Pancreas (tissue), 10 donors: ENCODE results near the gene MUC5AC. TPM values are rescaled to one million over a fixed set of nuclear protein-coding genes. Genes with fewer than 3 reads are reported as not detected.
A peak's percentile ranks its signal among the peaks of the same experiment; 100 is the strongest.
"Not testable (repeated sequence)": the region's sequence is repeated elsewhere in the genome, so short reads cannot be mapped to it uniquely, and the experiment has no call there.

Experiments
- ATAC-seq, 4 donors: fragments of 200-7000 bp; cut with Tn5 transposase; one replicate each; pipeline versions ENCODE4 v1.8.0 to v1.9.1; 2020; ENCODE audit warnings: mild to moderate bottlenecking in 4 of 4, moderate library complexity in 4 of 4
- DNase-seq, 6 donors: peaks; one replicate each; pipeline ENCODE4 v3.0.0-alpha.2; 2020
- FAIRE-seq: peaks from 2 replicates; lab custom pipeline; 2012; peaks lifted over from hg19 to GRCh38; lab: Jason Lieb, UNC
- H3K27ac ChIP-seq, 4 donors: fragments of 200-600 bp; sonication (generic); 1 replicate in 3 of 4; 2 replicates in 1 of 4; pipeline versions ENCODE4 v1.5.0 to v1.8.0; 2020
- H3K27me3 ChIP-seq, 4 donors: fragments of 200-600 bp; one replicate each; pipeline ENCODE4 v1.8.0; 2021
- H3K36me3 ChIP-seq, 3 donors: fragments of 200-600 bp; sonication (generic) in 1 of 3; one replicate each; pipeline versions ENCODE4 v1.5.0 to v1.8.0; 2020 to 2021
- H3K4me1 ChIP-seq, 3 donors: fragments of 200-600 bp; one replicate each; pipeline ENCODE4 v1.8.0; 2021
- H3K4me3 ChIP-seq, 4 donors: fragments of 200-600 bp; sonication (generic) in 2 of 4; one replicate each; pipeline versions ENCODE4 v1.5.0 to v1.8.0; 2020 to 2021
- H3K9me3 ChIP-seq, 4 donors: fragments of 200-600 bp; one replicate each; pipeline ENCODE4 v1.8.0; 2021
- WGBS, 2 donors: extraction: QIAGEN DNeasy Blood & Tissue Kit; methylation state at CpG; one replicate each; pipeline ENCODE4 v1.1.7; 2013; 5-methylcytosine and 5-hydroxymethylcytosine counted together
- intact Hi-C, 3 donors: fragments of 100-400 bp; cut with DNase I; formaldehyde crosslinking; loops; one replicate each; pipeline versions ENCODE4 v1.11.1 to v1.14.2; 2022
- polyA plus RNA-seq, 2 donors: library from polyadenylated mRNA; stranded (reverse); fragments of 200-250 nt; gene quantifications; one replicate each; pipeline ENCODE4 v1.2.3, GENCODE V29; 2013
- total RNA-seq, 6 donors: library from RNA; stranded (reverse); fragmentation: NEBNext Ultra II Directional in 4 of 6; extraction: Animal tissue kit (Norgen Biotek cat#: 25700) in 4 of 6; gene quantifications; one replicate each; pipeline versions ENCODE4 v1.2.1 to v1.2.4, GENCODE V29; 2021 to 2023
- TF ChIP-seq, protein P1 (sequence below), 4 donors: fragments of 200-600 bp; sonication (generic) in 3 of 4; IDR thresholded peaks; one replicate each; pipeline versions ENCODE4 v1.5.0 to v1.8.0; 2021; ENCODE audit warnings: antibody characterized with exemption in 4 of 4
- donor health status: healthy with polysubstance abuse.
- donor health status: DM: no; HTN: no; CAD: no; lungs with moderate emphysema.
- donor health status: DM: no; HTN: no; CAD: no.
- donor health status: control.
- donor health status: control.
- donor health status: Bipolar disorder and iron deficiency.
- donor health status: DM: yes; HTN: yes; CAD: no.
- donor health status: DM: no; HTN: no; CAD: no.
- donor health status: DM: no; HTN: no; CAD: no.
- donor health status: DM: yes; HTN: yes; CAD: no.

Gene MUC5AC
- total and polyA plus RNA-seq, 8 donors = 0.02 to 4.2 (median 0.04) TPM; not detected in 5

- no peaks in the 10 kb centered on the region for H3K36me3 ChIP-seq
- peak in 2 of 6 donors; percentile 45 to 65 for DNase-seq
Observed at GRCh38 chr11:1163321-1163910, 5.7 kb downstream of the MUC5AC start.

DNA sequence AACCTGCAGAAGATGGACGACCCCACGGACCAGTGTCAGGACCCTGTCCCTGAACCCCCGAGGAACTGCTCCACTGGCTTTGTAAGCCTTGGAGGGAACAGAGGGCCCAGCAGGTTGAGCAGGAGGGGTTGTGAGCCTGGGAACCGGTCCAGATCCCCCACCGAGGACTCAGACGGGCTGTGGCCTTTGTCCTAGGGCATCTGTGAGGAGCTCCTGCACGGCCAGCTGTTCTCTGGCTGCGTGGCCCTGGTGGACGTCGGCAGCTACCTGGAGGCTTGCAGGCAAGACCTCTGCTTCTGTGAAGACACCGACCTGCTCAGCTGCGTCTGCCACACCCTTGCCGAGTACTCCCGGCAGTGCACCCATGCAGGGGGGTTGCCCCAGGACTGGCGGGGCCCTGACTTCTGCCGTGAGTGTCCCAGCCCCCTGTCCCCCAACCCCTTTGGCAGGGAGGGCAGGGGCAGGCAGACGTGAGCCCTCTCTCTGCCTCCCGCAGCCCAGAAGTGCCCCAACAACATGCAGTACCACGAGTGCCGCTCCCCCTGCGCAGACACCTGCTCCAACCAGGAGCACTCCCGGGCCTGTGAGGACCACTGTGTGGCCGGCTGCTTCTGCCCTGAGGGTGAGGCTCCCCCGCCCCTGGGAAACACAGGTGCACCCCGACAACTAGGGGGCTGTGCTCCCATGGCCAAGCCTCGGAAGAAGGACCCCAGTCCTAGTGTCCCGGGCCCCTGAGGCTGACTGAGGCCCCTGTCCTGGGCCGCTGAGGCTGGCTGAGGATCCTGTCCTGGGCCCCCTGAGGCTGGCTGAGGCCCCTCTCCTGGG is 6.4 kb downstream of the MUC5AC start:
- no peaks in the 10 kb centered on the region for H3K4me1 ChIP-seq
- ATAC-seq (no peak), FAIRE-seq (no peak), DNase-seq (peak in 3 of 6 donors; percentile 8 to 58 (median 48))
- no peak overlapping the region for H3K27ac ChIP-seq
- TF ChIP-seq, protein P1, sequence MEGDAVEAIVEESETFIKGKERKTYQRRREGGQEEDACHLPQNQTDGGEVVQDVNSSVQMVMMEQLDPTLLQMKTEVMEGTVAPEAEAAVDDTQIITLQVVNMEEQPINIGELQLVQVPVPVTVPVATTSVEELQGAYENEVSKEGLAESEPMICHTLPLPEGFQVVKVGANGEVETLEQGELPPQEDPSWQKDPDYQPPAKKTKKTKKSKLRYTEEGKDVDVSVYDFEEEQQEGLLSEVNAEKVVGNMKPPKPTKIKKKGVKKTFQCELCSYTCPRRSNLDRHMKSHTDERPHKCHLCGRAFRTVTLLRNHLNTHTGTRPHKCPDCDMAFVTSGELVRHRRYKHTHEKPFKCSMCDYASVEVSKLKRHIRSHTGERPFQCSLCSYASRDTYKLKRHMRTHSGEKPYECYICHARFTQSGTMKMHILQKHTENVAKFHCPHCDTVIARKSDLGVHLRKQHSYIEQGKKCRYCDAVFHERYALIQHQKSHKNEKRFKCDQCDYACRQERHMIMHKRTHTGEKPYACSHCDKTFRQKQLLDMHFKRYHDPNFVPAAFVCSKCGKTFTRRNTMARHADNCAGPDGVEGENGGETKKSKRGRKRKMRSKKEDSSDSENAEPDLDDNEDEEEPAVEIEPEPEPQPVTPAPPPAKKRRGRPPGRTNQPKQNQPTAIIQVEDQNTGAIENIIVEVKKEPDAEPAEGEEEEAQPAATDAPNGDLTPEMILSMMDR (IDR thresholded peaks at IDR 0.05) = no peak
- H3K27me3 ChIP-seq = no peaks in the 10 kb centered on the region
- H3K4me3 ChIP-seq = no peak overlapping the region
- intact Hi-C loops = no loop called here
- no peaks in the 10 kb centered on the region for H3K36me3 ChIP-seq
- H3K9me3 ChIP-seq = no peaks in the 10 kb centered on the region
- 56 to 64% methylated on average over 28 of the region's 28 CpGs for WGBS, 2 donors

More at GRCh38 chr11:1163321-1163910, 5.7 kb downstream of the MUC5AC start:
- H3K4me3 ChIP-seq = no peak overlapping the region
- no peaks in the 10 kb centered on the region for H3K27me3 ChIP-seq
- 74% methylated on average over 13 of the region's 13 CpGs for WGBS, 2 donors
- H3K27ac ChIP-seq = no peak overlapping the region
- no peaks in the 10 kb centered on the region for H3K9me3 ChIP-seq
- H3K4me1 ChIP-seq = no peaks in the 10 kb centered on the region
- intact Hi-C loops = no loop called here
- no peak for ATAC-seq
- TF ChIP-seq, protein P1 (IDR thresholded peaks at IDR 0.05) = no peak
- FAIRE-seq = no peak

DNA sequence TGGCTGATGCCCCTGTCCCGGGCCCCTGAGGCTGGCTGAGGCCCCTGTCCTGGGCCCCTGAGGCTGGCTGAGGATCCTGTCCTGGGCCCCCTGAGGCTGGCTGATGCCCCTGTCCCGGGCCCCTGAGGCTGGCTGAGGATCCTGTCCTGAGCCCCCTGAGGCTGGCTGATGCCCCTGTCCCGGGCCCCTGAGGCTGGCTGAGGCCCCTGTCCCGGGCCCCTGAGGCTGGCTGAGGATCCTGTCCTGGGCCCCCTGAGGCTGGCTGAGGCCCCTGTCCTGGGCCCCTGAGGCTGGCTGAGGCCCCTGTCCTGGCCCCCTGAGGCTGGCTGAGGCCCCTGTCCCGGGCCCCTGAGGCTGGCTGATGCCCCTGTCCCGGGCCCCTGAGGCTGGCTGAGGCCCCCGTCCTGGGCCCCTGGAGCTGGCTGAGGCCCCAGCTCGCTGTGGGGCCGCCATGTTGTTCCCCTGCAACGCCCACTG is 7.1 kb downstream of the MUC5AC start:
- H3K27ac ChIP-seq, ATAC-seq, intact Hi-C loops, H3K4me3 ChIP-seq, H3K36me3 ChIP-seq, H3K9me3 ChIP-seq, H3K27me3 ChIP-seq, FAIRE-seq, H3K4me1 ChIP-seq: not testable (repeated sequence)
- 58 to 69% methylated on average over 6 to 10 of the region's 10 CpGs for WGBS, 2 donors
- DNase-seq = peak in 2 of 6 donors; percentile 39 to 54

DNA sequence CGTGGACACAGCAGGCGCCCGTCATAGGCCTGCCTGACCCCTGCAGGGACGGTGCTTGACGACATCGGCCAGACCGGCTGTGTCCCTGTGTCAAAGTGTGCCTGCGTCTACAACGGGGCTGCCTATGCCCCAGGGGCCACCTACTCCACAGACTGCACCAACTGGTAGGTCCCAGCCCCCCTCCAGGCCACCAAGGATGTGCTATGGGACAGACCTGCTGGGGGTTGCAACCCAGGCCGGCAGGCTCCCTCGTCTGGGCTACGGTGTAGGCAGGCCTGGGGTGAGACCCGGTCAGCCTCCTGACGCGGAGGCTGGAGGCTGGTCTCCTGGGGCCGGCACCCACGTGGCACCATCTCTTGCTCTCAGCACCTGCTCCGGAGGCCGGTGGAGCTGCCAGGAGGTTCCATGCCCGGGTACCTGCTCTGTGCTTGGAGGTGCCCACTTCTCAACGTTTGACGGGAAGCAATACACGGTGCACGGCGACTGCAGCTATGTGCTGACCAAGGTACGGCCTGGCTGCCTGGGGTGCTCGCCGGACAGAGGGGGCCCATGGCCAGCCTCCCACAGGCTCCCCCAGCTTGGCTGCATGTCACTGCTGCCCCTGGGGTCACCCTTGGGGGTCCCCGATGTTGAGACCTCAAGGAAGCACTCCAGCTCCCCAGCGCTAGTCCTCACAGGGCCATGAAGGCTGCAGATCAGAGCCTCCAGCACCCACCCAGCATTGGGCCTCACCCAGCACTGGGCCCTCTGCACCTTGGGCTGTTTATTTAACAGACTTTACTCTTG is 7.7 kb downstream of the MUC5AC start:
- no peak overlapping the region for H3K27ac ChIP-seq
- intact Hi-C loops = no loop called here
- FAIRE-seq (no peak), ATAC-seq (no peak), DNase-seq (peak in 3 of 6 donors; percentile 11 to 62 (median 50))
- TF ChIP-seq, protein P1 (IDR thresholded peaks at IDR 0.05) = no peak
- H3K27me3 ChIP-seq = no peaks in the 10 kb centered on the region
- WGBS, 2 donors = 81 to 86% methylated on average over 29 to 30 of the region's 30 CpGs
- H3K4me1 ChIP-seq = no peaks in the 10 kb centered on the region
- H3K4me3 ChIP-seq = no peak overlapping the region
- H3K9me3 ChIP-seq = no peaks in the 10 kb centered on the region
- no peaks in the 10 kb centered on the region for H3K36me3 ChIP-seq

DNA sequence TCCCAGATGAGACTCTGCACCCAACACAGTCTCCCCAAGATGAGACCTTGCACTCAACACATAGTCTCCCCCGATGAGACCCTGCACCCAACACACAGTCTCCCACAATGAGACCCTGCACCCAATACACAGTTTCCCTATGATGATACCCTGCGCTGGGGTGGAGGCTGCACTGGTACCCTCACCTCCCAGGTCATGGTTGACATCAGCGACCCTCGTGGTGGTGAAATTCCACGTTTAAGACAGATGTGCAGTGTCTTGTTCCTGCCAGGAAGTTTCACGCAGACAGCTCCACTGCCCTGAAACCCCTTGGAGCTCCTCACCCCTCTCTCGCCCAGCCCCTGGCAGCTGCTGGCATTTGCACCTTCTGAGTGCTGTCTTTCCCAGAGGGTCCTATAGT is 9.5 kb downstream of the MUC5AC start:
- H3K27me3 ChIP-seq = no peaks in the 10 kb centered on the region
- FAIRE-seq (no peak), ATAC-seq (no peak), DNase-seq (peak in 1 of 6 donors; percentile 31)
- no peak overlapping the region for H3K4me3 ChIP-seq
- H3K27ac ChIP-seq = no peak overlapping the region
- WGBS, 2 donors = 72 to 77% methylated on average over 7 of the region's 7 CpGs
- intact Hi-C loops = no loop called here
- no peaks in the 10 kb centered on the region for H3K36me3 ChIP-seq
- TF ChIP-seq, protein P1 (IDR thresholded peaks at IDR 0.05) = no peak
- H3K4me1 ChIP-seq = no peaks in the 10 kb centered on the region
- H3K9me3 ChIP-seq = no peaks in the 10 kb centered on the region
